Colonic mucosa (tissue), 4 donors: ENCODE measurements around the gene MAS1L. TPM values are rescaled to one million over a fixed set of nuclear protein-coding genes. Genes with fewer than 3 reads are reported as not detected.

ENCODE experiments used
- DNase-seq: peaks from one replicate; pipeline ENCODE4 v3.0.0-alpha.2; 2020
- H3K27ac ChIP-seq: fragments of 200-600 bp; one replicate; pipeline ENCODE4 v1.8.0; 2021
- H3K27me3 ChIP-seq: fragments of 200-600 bp; one replicate; pipeline ENCODE4 v1.8.0; 2021
- H3K36me3 ChIP-seq: fragments of 200-600 bp; one replicate; pipeline ENCODE4 v1.8.0; 2021
- H3K4me1 ChIP-seq: fragments of 200-600 bp; one replicate; pipeline ENCODE4 v1.8.0; 2021; ENCODE audit warnings: mild to moderate bottlenecking
- H3K4me3 ChIP-seq: fragments of 200-600 bp; one replicate; pipeline ENCODE4 v1.8.0; 2021
- H3K9ac ChIP-seq, 2 donors: one replicate each; pipeline ENCODE4 v1.7.0; 2013; ENCODE audit warnings: control low read depth in 2 of 2, low read depth in 2 of 2, low read length in 2 of 2
- H3K9me3 ChIP-seq: fragments of 200-600 bp; one replicate; pipeline ENCODE4 v1.8.0; 2021
- intact Hi-C: fragments of 100-400 bp; cut with DNase I; formaldehyde crosslinking; loops from one replicate; pipeline ENCODE4 v1.14.1; 2022
- total RNA-seq, 2 donors: library from RNA; stranded (reverse); fragmentation: NEBNext Ultra II Directional in 1 of 2; extraction: Animal tissue kit (Norgen Biotek cat#: 25700) in 1 of 2; gene quantifications; one replicate each; pipeline ENCODE4 v1.2.1, GENCODE V29; 2021
- TF ChIP-seq, protein P1 (sequence below): fragments of 200-600 bp; IDR thresholded peaks from one replicate; pipeline ENCODE4 v1.8.0; 2022; ENCODE audit warnings: antibody characterized with exemption, mild to moderate bottlenecking
- donor health status: healthy.
- donor health status: DM: no; HTN: no; CAD: no.
- donor health status: DM: no; HTN: no; CAD: no.

MAS1L gene
- total RNA-seq, 2 donors from 2014 or later, result 0.54 TPM; not detected in 1

- H3K27me3 ChIP-seq, result no peaks in the 10 kb centered on the region
- TF ChIP-seq, protein P1, sequence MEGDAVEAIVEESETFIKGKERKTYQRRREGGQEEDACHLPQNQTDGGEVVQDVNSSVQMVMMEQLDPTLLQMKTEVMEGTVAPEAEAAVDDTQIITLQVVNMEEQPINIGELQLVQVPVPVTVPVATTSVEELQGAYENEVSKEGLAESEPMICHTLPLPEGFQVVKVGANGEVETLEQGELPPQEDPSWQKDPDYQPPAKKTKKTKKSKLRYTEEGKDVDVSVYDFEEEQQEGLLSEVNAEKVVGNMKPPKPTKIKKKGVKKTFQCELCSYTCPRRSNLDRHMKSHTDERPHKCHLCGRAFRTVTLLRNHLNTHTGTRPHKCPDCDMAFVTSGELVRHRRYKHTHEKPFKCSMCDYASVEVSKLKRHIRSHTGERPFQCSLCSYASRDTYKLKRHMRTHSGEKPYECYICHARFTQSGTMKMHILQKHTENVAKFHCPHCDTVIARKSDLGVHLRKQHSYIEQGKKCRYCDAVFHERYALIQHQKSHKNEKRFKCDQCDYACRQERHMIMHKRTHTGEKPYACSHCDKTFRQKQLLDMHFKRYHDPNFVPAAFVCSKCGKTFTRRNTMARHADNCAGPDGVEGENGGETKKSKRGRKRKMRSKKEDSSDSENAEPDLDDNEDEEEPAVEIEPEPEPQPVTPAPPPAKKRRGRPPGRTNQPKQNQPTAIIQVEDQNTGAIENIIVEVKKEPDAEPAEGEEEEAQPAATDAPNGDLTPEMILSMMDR, result no peak
- intact Hi-C loops, result no loop called here
- no peaks in the 10 kb centered on the region for H3K36me3 ChIP-seq
- DNase-seq, result no peak
- no peaks in the 10 kb centered on the region for H3K4me1 ChIP-seq
- H3K4me3 ChIP-seq, result no peak overlapping the region
- no peak overlapping the region for H3K27ac ChIP-seq
- no peaks in the 10 kb centered on the region for H3K9me3 ChIP-seq
- no peak overlapping the region for H3K9ac ChIP-seq
Measured at GRCh38 chr6:29528988-29529560, 41.3 kb upstream of the MAS1L start.

GRCh38 chr6:29528300-29528931, 40.7 kb upstream of the MAS1L start:
- Histone ChIP-seq H3K27ac (no peak overlapping the region), H3K36me3 (no peaks in the 10 kb centered on the region), H3K4me3 (no peak overlapping the region), H3K9ac (no peak overlapping the region), H3K9me3 (no peaks in the 10 kb centered on the region), H3K27me3 (no peaks in the 10 kb centered on the region), H3K4me1 (no peaks in the 10 kb centered on the region)
- no peak for DNase-seq
- TF ChIP-seq, protein P1, result no peak
- intact Hi-C loops, result no loop called here

- intact Hi-C loops, result no loop called here
Measured at GRCh38 chr6:29527564-29527963, 39.8 kb upstream of the MAS1L start.

GRCh38 chr6:29527126-29527525, 39.4 kb upstream of the MAS1L start:
- Histone ChIP-seq H3K9me3 (no peaks in the 10 kb centered on the region), H3K9ac (no peak overlapping the region), H3K27me3 (no peaks in the 10 kb centered on the region), H3K27ac (no peak overlapping the region), H3K4me1 (no peaks in the 10 kb centered on the region), H3K36me3 (no peaks in the 10 kb centered on the region), H3K4me3 (no peak overlapping the region)
- DNase-seq, result no peak
- TF ChIP-seq, protein P1, result no peak
- intact Hi-C loops, result no loop called here

More at GRCh38 chr6:29527564-29527963, 39.8 kb upstream of the MAS1L start:
- Histone ChIP-seq H3K27ac (no peak overlapping the region), H3K9me3 (no peaks in the 10 kb centered on the region), H3K4me3 (no peak overlapping the region), H3K27me3 (no peaks in the 10 kb centered on the region), H3K4me1 (no peaks in the 10 kb centered on the region), H3K9ac (no peak overlapping the region), H3K36me3 (no peaks in the 10 kb centered on the region)
- DNase-seq, result no peak
- TF ChIP-seq, protein P1, result no peak

DNA sequence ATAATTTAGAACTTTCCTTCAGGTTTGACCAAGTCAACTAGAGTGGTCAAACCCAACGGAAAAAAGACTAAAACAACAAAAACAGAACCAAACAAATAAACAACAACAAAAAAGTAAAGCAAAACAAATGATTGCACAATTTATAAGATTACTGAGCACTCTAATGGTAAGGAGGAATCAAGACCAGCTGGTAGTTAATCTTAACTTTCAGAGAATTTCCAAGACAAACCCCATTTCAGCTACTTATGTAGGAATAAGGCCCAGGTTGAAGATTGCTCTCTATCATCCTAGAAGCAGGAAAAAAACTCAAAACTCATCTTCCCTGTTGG, 37.5 kb upstream of the MAS1L start:
- Histone ChIP-seq H3K27ac (no peak overlapping the region), H3K4me3 (no peak overlapping the region), H3K9ac (no peak overlapping the region), H3K9me3 (no peaks in the 10 kb centered on the region), H3K27me3 (no peaks in the 10 kb centered on the region), H3K4me1 (no peaks in the 10 kb centered on the region), H3K36me3 (no peaks in the 10 kb centered on the region)
- DNase-seq, result no peak
- intact Hi-C loops, result no loop called here
- TF ChIP-seq, protein P1, result no peak
